Right renal cortex interstitium (tissue), 3 donors: ENCODE measurements around the gene RBFOX1. TPM values are rescaled to one million over a fixed set of nuclear protein-coding genes. Genes with fewer than 3 reads are reported as not detected.

Source experiments
- DNase-seq, 3 donors: peaks; one replicate each; pipeline ENCODE4 v3.0.0-alpha.2; 2013; ENCODE audit warnings: low read depth in 3 of 3, low spot score in 2 of 3
- polyA plus RNA-seq, 3 donors: library from polyadenylated mRNA; unstranded; fragments of 120-200 nt; gene quantifications; one replicate each; pipeline ENCODE4 v1.2.1, GENCODE V29; 2013; ENCODE audit not compliant: insufficient read length in 3 of 3

RBFOX1 gene
- polyA plus RNA-seq, 3 donors: 1.7 to 3.4 (median 2.7) TPM

- no peak for DNase-seq
Measured at GRCh38 chr16:7746941-7747340, 414.3 kb downstream of the RBFOX1 start.

- no peak for DNase-seq
Measured at GRCh38 chr16:7748522-7748921, 415.9 kb downstream of the RBFOX1 start.

- DNase-seq: no peak
Measured at GRCh38 chr16:7755347-7755882, 422.8 kb downstream of the RBFOX1 start.
